A673 (cell line): ENCODE measurements around the gene ACVR1B. TPM values are rescaled to one million over a fixed set of nuclear protein-coding genes. Genes with fewer than 3 reads are reported as not detected.

Experiments used
- BruUV-seq: library from RNA; stranded (reverse); fragments of 400-500 nt; replicated peaks from 2 replicates; lab custom pipeline; 2021; lab: Mats Ljungman, UMichigan
- CTCF ChIA-PET: fragments of 300-600 bp; sonication (Branson Sonifier 250); formaldehyde crosslinking; loops from one replicate; lab custom pipeline; 2022; ENCODE audit warnings: antibody characterized with exemption; lab: Charles Lee
- POLR2A ChIA-PET: fragments of 300-600 bp; sonication (Branson Sonifier 250); formaldehyde crosslinking; loops from one replicate; lab custom pipeline; 2022; ENCODE audit warnings: antibody characterized with exemption; ENCODE audit not compliant: low non-redundant PET; lab: Charles Lee
- DNase-seq: peaks from one replicate; pipeline ENCODE4 v3.0.0-alpha.2; 2015; ENCODE audit warnings: low spot score
- H3K27ac ChIP-seq: fragments of 200-600 bp; sonication (generic); 2 replicates; pipeline ENCODE4 v1.5.1; 2016; ENCODE audit warnings: mixed run types, low read depth, mild to moderate bottlenecking, mixed read lengths, antibody characterized with exemption, low read length; ENCODE audit not compliant: poor library complexity, severe bottlenecking
- H3K27me3 ChIP-seq: fragments of 200-600 bp; sonication (generic); replicated peaks from 2 replicates; pipeline ENCODE4 v1.6.1; 2017; ENCODE audit warnings: mixed run types, low read depth, mild to moderate bottlenecking, mixed read lengths, antibody characterized with exemption, low read length; ENCODE audit not compliant: insufficient read depth, poor library complexity
- H3K36me3 ChIP-seq: fragments of 200-600 bp; sonication (generic); 2 replicates; pipeline ENCODE4 v1.6.1; 2016; ENCODE audit warnings: mixed run types, mild to moderate bottlenecking, mixed read lengths, antibody characterized with exemption, low read length; ENCODE audit not compliant: insufficient read depth, poor library complexity, severe bottlenecking
- H3K4me1 ChIP-seq: fragments of 200-600 bp; sonication (generic); 2 replicates; pipeline ENCODE4 v1.6.1; 2017; ENCODE audit warnings: mixed run types, mild to moderate bottlenecking, mixed read lengths, antibody characterized with exemption, low read length; ENCODE audit not compliant: insufficient read depth, poor library complexity, severe bottlenecking
- H3K4me3 ChIP-seq: fragments of 200-600 bp; sonication (generic); 2 replicates; pipeline ENCODE4 v1.5.1; 2016; ENCODE audit warnings: low read depth, mixed run types, mild to moderate bottlenecking, mixed read lengths, low read length; ENCODE audit not compliant: poor library complexity, severe bottlenecking
- H3K9me3 ChIP-seq: fragments of 200-600 bp; sonication (generic); 2 replicates; pipeline ENCODE4 v1.6.1; 2016; ENCODE audit warnings: mixed run types, low read depth, mild to moderate bottlenecking, mixed read lengths, antibody characterized with exemption, low read length; ENCODE audit not compliant: poor library complexity, severe bottlenecking
- CTCF ChIP-seq: fragments of 300-800, 200-600 bp; sonication (generic); conservative IDR thresholded peaks from 2 replicates; pipeline ENCODE4 v1.5.1; 2017; ENCODE audit warnings: low read depth, mild to moderate bottlenecking, antibody characterized with exemption, low read length, moderate library complexity, mixed read lengths
- EZH2 ChIP-seq: fragments of 200-600 bp; sonication (generic); IDR thresholded peaks from 2 replicates; pipeline ENCODE4 v1.6.1; 2017; ENCODE audit warnings: borderline replicate concordance, low read depth, mild to moderate bottlenecking, mixed read lengths, antibody characterized with exemption, low read length; ENCODE audit not compliant: poor library complexity, severe bottlenecking
- intact Hi-C: fragments of 100-400 bp; cut with micrococcal nuclease; formaldehyde crosslinking; loops from one replicate; pipeline ENCODE4 v1.10.0; 2022; ENCODE audit not compliant: unreplicated experiment
- total RNA-seq: library from RNA; stranded (reverse); gene quantifications from 2 replicates; pipeline ENCODE4 v1.2.3, GENCODE V29; 2021

Gene ACVR1B
- total RNA-seq, 1 experiment from 2014 or later, result 27.4 TPM

DNA sequence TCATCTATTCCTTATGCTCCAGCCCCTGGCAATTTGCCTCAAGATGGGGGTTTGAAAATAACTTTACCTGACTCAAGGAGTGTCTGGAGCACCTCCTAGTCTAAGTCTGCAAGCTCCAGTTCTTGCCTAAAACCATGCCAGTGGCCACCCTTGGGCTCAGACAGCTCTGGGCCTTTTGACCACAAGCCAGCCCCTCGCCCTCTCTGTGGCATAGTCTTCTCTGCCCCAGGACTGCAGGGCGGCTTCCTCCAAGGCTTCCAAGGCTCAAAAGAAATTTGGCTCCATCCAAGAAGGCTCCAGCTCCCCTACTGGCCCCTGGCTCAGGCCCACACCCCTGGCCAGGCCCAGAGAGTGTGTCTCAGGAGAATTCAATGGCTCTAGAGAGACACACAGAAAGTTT lies 29.4 kb upstream of the ACVR1B start:
- no peak overlapping the region for H3K27ac ChIP-seq

GRCh38 chr12:51922762-51923505 lies 28.6 kb upstream of the ACVR1B start:
- ChIA-PET POLR2A (no interaction called here), CTCF (interaction anchor here (1.8 kb wide), 1 partner anchor 28 kb away, joined by 4 read pairs; no protein-coding TSS in a partner anchor)
- intact Hi-C loops, result no loop called here
- Histone ChIP-seq H3K9me3 (no peaks in the 10 kb centered on the region), H3K27me3 (no peaks in the 10 kb centered on the region), H3K4me3 (no peak overlapping the region), H3K36me3 (no peaks in the 10 kb centered on the region), H3K4me1 (no peaks in the 10 kb centered on the region), H3K27ac (no peak overlapping the region)
- BruUV-seq, result no TSS peak
- no peak for DNase-seq
- no peak for TF ChIP-seq EZH2
- no peak for TF ChIP-seq CTCF

More for the DNA sequence above, 29.4 kb upstream of the ACVR1B start:
- CTCF ChIA-PET, result interaction anchor here (1.8 kb wide), 1 partner anchor 27 kb away, joined by 4 read pairs; no protein-coding TSS in a partner anchor
- DNase-seq, result no peak
- H3K27me3 ChIP-seq, result no peaks in the 10 kb centered on the region
- no peaks in the 10 kb centered on the region for H3K9me3 ChIP-seq
- H3K4me3 ChIP-seq, result no peak overlapping the region
- POLR2A ChIA-PET, result no interaction called here
- intact Hi-C loops, result no loop called here
- no peaks in the 10 kb centered on the region for H3K4me1 ChIP-seq
- H3K36me3 ChIP-seq, result no peaks in the 10 kb centered on the region
- no TSS peak for BruUV-seq
- TF ChIP-seq CTCF (no peak), EZH2 (no peak)

GRCh38 chr12:51923506-51924365 lies 27.8 kb upstream of the ACVR1B start:
- no peak overlapping the region for H3K4me3 ChIP-seq
- H3K9me3 ChIP-seq, result no peaks in the 10 kb centered on the region
- H3K36me3 ChIP-seq, result no peaks in the 10 kb centered on the region
- H3K27me3 ChIP-seq, result no peaks in the 10 kb centered on the region
- H3K27ac ChIP-seq, result no peak overlapping the region
- TF ChIP-seq EZH2 (no peak), CTCF (peak; percentile 95)
- peak; percentile 57 for DNase-seq
- intact Hi-C loops, result no loop called here
- H3K4me1 ChIP-seq, result no peaks in the 10 kb centered on the region
- CTCF ChIA-PET, result interaction anchor here (1.8 kb wide), 1 partner anchor 29 kb away, joined by 4 read pairs; no protein-coding TSS in a partner anchor
- BruUV-seq, result no TSS peak
- POLR2A ChIA-PET, result no interaction called here
